ENCODE data around the gene PRKN.
"Not testable (repeated sequence)": the region's sequence is repeated elsewhere in the genome, so short reads cannot be mapped to it uniquely, and the experiment has no call there.

Gene PRKN

DNA sequence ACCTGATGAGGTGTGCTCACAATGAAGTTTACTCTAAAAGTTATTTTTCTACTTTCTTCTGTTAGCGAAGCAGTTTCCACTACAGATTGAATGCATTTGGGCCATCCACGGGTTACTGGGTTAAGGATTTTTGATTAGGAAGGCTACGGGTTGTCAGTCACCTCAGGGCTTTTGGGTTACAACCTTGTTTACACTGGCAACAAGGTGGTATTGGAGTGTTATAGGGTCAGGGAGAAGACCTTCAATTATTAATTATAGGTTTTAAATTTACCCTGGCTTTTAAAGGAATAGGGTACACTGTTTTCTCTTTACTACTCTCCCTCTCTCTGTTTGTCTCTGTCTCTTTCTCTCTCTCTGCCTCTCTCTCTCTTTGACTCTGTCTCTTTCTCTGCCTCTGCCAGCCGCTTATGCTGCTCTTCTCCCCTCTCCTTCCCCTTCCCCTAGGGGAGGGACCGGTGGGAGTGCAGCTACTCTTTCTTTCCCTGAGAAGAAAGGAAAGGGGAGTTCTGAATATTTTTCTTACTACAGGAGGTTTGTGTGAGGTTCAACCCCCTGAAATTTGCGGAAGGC, 1413.5 kb downstream of the PRKN start:
- DNase-seq (ENCODE audit: low read depth in 1 of 2, low spot score in 1 of 2), result no peak
- Histone ChIP-seq H3K27me3 (ENCODE audit: insufficient read depth, poor library complexity, severe bottlenecking) (no peaks in the 10 kb centered on the region), H3K4me3 (replicated peaks; ENCODE audit: insufficient read depth, low read length) (no peak overlapping the region), H3K27ac (replicated peaks) (no peak overlapping the region)
- TF ChIP-seq, protein P1, sequence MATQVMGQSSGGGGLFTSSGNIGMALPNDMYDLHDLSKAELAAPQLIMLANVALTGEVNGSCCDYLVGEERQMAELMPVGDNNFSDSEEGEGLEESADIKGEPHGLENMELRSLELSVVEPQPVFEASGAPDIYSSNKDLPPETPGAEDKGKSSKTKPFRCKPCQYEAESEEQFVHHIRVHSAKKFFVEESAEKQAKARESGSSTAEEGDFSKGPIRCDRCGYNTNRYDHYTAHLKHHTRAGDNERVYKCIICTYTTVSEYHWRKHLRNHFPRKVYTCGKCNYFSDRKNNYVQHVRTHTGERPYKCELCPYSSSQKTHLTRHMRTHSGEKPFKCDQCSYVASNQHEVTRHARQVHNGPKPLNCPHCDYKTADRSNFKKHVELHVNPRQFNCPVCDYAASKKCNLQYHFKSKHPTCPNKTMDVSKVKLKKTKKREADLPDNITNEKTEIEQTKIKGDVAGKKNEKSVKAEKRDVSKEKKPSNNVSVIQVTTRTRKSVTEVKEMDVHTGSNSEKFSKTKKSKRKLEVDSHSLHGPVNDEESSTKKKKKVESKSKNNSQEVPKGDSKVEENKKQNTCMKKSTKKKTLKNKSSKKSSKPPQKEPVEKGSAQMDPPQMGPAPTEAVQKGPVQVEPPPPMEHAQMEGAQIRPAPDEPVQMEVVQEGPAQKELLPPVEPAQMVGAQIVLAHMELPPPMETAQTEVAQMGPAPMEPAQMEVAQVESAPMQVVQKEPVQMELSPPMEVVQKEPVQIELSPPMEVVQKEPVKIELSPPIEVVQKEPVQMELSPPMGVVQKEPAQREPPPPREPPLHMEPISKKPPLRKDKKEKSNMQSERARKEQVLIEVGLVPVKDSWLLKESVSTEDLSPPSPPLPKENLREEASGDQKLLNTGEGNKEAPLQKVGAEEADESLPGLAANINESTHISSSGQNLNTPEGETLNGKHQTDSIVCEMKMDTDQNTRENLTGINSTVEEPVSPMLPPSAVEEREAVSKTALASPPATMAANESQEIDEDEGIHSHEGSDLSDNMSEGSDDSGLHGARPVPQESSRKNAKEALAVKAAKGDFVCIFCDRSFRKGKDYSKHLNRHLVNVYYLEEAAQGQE (IDR thresholded peaks at IDR 0.05; ENCODE audit: insufficient replicate concordance, low read depth), result no peak
- TF ChIP-seq SPI1 (IDR thresholded peaks at IDR 0.05; ENCODE audit: borderline replicate concordance, low read depth) (no peak), POLR2AphosphoS5 (IDR thresholded peaks at IDR 0.05; ENCODE audit: low read depth) (no peak), GABPA (IDR thresholded peaks at IDR 0.05; ENCODE audit: low read depth) (no peak)
- TF ChIP-seq, protein P2, sequence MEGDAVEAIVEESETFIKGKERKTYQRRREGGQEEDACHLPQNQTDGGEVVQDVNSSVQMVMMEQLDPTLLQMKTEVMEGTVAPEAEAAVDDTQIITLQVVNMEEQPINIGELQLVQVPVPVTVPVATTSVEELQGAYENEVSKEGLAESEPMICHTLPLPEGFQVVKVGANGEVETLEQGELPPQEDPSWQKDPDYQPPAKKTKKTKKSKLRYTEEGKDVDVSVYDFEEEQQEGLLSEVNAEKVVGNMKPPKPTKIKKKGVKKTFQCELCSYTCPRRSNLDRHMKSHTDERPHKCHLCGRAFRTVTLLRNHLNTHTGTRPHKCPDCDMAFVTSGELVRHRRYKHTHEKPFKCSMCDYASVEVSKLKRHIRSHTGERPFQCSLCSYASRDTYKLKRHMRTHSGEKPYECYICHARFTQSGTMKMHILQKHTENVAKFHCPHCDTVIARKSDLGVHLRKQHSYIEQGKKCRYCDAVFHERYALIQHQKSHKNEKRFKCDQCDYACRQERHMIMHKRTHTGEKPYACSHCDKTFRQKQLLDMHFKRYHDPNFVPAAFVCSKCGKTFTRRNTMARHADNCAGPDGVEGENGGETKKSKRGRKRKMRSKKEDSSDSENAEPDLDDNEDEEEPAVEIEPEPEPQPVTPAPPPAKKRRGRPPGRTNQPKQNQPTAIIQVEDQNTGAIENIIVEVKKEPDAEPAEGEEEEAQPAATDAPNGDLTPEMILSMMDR (IDR thresholded peaks at IDR 0.05; ENCODE audit: insufficient read depth, low read length), result no peak

DNA sequence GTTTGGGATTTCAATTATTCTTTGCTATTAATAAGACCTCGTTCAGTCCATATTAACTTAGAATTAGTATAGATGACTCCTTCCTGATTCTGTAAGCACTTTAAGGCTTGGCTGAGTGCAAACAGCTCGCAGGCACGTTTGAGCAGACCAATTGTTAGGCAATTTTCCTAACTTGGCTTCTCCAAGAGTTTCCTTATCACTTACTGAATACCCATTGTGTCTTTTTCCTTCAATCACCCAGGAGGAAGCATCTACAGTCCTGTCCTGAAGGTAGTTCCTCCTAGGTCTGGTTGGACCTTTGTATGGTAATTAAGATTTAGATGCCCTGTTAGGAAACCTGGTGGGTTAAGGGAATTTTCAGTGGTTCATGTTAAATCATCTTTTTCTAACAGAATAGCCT, 1414.1 kb downstream of the PRKN start:
- H3K27ac ChIP-seq (replicated peaks); H3K4me3 ChIP-seq (replicated peaks; ENCODE audit: insufficient read depth, low read length); DNase-seq (ENCODE audit: low read depth in 1 of 2, low spot score in 1 of 2); H3K27me3 ChIP-seq (ENCODE audit: insufficient read depth, poor library complexity, severe bottlenecking): not testable (repeated sequence)

DNA sequence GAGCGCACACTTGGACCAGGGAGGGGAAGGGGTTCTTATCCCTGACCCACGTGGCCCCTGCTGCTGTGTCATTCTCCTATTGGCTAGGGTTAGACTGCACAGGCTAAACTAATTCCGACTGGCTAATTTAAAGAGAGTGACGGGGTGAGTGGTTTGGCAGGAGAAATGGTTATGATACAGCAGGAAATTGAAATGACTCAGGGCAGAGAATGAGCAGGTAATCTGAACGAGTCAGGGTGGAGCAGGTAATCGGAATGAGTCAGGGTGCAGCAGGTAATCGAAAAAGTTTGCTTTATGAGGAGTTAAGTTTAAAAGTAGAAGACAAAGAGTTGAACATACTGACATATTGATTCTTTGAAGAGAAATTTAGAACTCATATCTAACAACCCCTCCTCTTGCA, 1417.8 kb downstream of the PRKN start:
- not testable (repeated sequence) for H3K4me3 ChIP-seq (replicated peaks; ENCODE audit: insufficient read depth, low read length); H3K27me3 ChIP-seq (ENCODE audit: insufficient read depth, poor library complexity, severe bottlenecking); DNase-seq (ENCODE audit: low read depth in 1 of 2, low spot score in 1 of 2); H3K27ac ChIP-seq (replicated peaks)

DNA sequence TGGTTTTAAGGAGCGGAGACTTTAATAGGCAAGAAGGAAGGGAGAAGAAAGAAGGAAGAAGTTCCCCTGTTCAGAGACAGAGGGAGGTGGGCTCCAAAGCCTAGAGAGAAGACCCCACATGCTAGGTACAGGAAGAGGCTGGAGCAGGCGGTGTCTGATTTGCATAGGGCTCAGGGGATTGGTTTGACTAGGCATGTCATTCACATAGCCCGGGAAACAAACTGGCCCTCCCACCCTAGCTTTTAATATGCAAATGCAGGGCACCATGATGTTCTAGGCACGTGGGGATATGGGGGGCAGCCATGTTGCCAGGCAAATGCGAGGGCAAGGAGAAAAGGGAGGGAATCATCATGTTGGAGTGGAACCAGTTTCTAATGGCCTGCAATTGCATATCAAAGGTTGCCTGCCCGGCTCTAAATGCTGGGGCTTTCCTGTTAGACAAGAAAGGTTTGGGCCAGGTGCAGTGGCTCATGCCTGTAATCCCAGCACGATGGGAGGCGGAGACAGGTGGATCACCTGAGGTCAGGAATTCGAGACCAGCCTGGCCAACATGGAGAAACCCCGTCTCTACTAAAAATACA, 1419.4 kb downstream of the PRKN start:
- no peak for TF ChIP-seq GABPA (IDR thresholded peaks at IDR 0.05; ENCODE audit: low read depth)
- TF ChIP-seq, protein P1 (IDR thresholded peaks at IDR 0.05; ENCODE audit: insufficient replicate concordance, low read depth), result no peak
- TF ChIP-seq, protein P2 (IDR thresholded peaks at IDR 0.05; ENCODE audit: insufficient read depth, low read length), result no peak
- no peak for TF ChIP-seq POLR2AphosphoS5 (IDR thresholded peaks at IDR 0.05; ENCODE audit: low read depth)
- no peak for TF ChIP-seq SPI1 (IDR thresholded peaks at IDR 0.05; ENCODE audit: borderline replicate concordance, low read depth)
- no peak overlapping the region for H3K4me3 ChIP-seq (replicated peaks; ENCODE audit: insufficient read depth, low read length)
- no peak overlapping the region for H3K27ac ChIP-seq (replicated peaks)
- no peak for DNase-seq (ENCODE audit: low read depth in 1 of 2, low spot score in 1 of 2)
- no peaks in the 10 kb centered on the region for H3K27me3 ChIP-seq (ENCODE audit: insufficient read depth, poor library complexity, severe bottlenecking)

DNA sequence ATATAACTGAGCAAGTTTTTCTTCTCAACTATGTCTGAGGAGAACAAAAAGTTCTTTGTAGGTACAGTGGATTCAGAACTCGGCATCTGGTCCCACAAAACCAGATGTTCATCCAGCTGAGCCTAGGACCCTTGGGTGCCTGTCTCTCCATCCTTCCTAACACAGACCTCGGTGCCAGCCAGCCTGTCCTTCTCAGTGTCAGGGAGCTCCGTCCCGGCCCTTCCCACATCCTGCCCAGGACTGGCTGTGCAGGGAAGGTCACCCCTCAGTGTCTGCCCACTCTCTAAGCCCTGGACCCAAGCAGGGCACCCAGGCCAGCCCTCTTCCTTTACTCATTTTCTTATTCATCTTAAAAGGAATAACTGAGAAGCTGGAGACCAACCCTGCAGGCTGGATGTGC, 1421.7 kb downstream of the PRKN start:
- DNase-seq (ENCODE audit: low read depth in 1 of 2, low spot score in 1 of 2), result no peak
- TF ChIP-seq SPI1 (IDR thresholded peaks at IDR 0.05; ENCODE audit: borderline replicate concordance, low read depth), result no peak
- no peak for TF ChIP-seq POLR2AphosphoS5 (IDR thresholded peaks at IDR 0.05; ENCODE audit: low read depth)
- no peak for TF ChIP-seq GABPA (IDR thresholded peaks at IDR 0.05; ENCODE audit: low read depth)
- TF ChIP-seq, protein P1 (IDR thresholded peaks at IDR 0.05; ENCODE audit: insufficient replicate concordance, low read depth), result no peak
- TF ChIP-seq, protein P2 (IDR thresholded peaks at IDR 0.05; ENCODE audit: insufficient read depth, low read length), result no peak
- no peak overlapping the region for H3K27ac ChIP-seq (replicated peaks)
- H3K27me3 ChIP-seq (ENCODE audit: insufficient read depth, poor library complexity, severe bottlenecking), result no peaks in the 10 kb centered on the region
- H3K4me3 ChIP-seq (replicated peaks; ENCODE audit: insufficient read depth, low read length), result no peak overlapping the region
